Epithelial cell of esophagus (primary cell): ENCODE measurements around the gene ZP1.

Experiments used
- DNase-seq: peaks from one replicate; pipeline ENCODE4 v3.0.0; 2010; ENCODE audit warnings: low read depth
- H3K4me3 ChIP-seq: 2 replicates; pipeline ENCODE4 v1.5.1; 2011; ENCODE audit warnings: mild to moderate bottlenecking, low read length, control low read depth
- CTCF ChIP-seq: IDR thresholded peaks from 2 replicates; pipeline ENCODE4 v1.5.1; 2011; ENCODE audit warnings: low read depth, mild to moderate bottlenecking, low read length, control low read depth, inconsistent platforms; ENCODE audit not compliant: insufficient read depth; ENCODE audit errors: missing control alignments

The ZP1 gene

GRCh38 chr11:60870276-60870675 is 2.9 kb downstream of the ZP1 start:
- no peak for TF ChIP-seq CTCF
- no peak overlapping the region for H3K4me3 ChIP-seq
- DNase-seq = no peak

- no peak for TF ChIP-seq CTCF
- DNase-seq = no peak
- no peak overlapping the region for H3K4me3 ChIP-seq
Measured at GRCh38 chr11:60870733-60871377, 3.5 kb downstream of the ZP1 start.

- no peak for DNase-seq
- no peak for TF ChIP-seq CTCF
- H3K4me3 ChIP-seq = no peak overlapping the region
Measured at GRCh38 chr11:60871378-60872061, 4.2 kb downstream of the ZP1 start.

DNA sequence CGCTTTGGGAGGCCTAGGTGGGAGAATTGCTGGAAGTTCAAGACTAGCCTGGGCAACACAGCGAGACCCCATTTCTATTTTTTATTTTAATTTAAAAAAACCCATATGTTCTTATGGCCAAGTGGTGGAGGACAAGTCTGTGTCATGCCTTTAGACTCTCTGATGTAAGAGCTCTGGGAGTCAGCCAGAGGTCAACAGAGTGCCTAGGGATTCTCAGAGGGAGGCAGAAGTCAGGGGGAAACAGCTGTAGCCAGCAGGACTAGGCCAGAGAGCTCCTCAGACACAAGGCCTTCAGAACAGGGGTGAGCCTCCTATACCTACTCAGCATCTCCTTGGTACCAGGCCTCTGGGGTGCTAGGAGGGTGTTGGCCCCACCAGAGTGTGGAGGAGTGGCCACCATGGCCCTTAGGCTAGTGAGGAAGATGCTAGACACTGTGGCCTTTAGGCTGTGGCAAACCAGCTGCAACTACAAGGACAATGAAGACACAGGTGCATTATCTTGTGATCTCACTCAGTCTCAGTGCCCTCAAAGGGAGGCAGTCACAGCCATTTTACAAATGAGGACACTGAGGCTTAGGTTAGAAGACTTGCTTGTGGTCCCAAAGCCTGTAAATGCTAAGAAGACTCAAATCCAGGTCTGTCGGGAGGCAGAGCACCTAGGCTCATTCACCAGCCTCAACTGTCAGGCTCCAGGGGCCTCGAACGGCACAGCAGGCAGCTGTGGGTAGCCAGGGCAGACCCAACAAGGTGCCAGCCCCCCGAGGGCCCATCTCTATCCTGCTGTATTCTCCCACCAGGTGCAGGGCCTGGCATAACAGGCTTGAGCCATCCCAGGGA is 5.0 kb downstream of the ZP1 start:
- H3K4me3 ChIP-seq = no peak overlapping the region
- TF ChIP-seq CTCF = no peak
- peak; percentile 13 for DNase-seq

GRCh38 chr11:60872961-60873524 is 5.7 kb downstream of the ZP1 start:
- TF ChIP-seq CTCF = no peak
- DNase-seq = no peak
- H3K4me3 ChIP-seq = no peak overlapping the region

- no peak for DNase-seq
Measured at GRCh38 chr11:60873533-60873932, 6.2 kb downstream of the ZP1 start.

More at GRCh38 chr11:60873533-60873932, 6.2 kb downstream of the ZP1 start:
- no peak overlapping the region for H3K4me3 ChIP-seq
- no peak for TF ChIP-seq CTCF
